HG03575 (cell line): ENCODE measurements around the gene RPS10.

Experiments
- ATAC-seq: cut with Tn5 transposase; IDR thresholded peaks from one replicate; pipeline ENCODE4 v1.9.1; 2021; ENCODE audit not compliant: unreplicated experiment, insufficient number of reproducible peaks, low FRiP score; ENCODE audit errors: extremely low read depth

RPS10 gene

GRCh38 chr6:34455831-34456230, 30.0 kb upstream of the RPS10 start:
- ATAC-seq: no peak

DNA sequence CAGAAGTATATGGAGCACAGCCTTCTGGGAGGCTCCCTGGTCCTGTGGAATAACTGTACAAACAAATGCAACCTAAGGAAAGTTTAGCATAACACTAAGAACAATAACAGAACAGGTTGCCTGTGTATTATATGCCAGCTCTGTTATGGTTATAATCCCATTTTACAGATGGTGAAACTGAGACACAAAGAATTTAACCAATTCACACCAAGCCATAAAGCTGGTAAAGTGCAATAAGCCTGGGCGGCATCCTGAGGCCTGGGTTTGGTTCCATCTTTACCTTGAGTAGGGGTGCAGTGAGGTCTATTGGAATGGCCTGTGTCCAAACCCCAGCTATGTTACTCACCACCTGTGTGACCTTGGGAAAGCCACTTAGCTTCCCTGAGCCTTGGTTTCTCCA, 25.3 kb upstream of the RPS10 start:
- ATAC-seq: no peak

GRCh38 chr6:34447910-34448309, 22.0 kb upstream of the RPS10 start:
- ATAC-seq: no peak

GRCh38 chr6:34447386-34447785, 21.5 kb upstream of the RPS10 start:
- no peak for ATAC-seq

GRCh38 chr6:34445313-34445860, 19.5 kb upstream of the RPS10 start:
- no peak for ATAC-seq

GRCh38 chr6:34441526-34441925, 15.7 kb upstream of the RPS10 start:
- ATAC-seq: no peak

GRCh38 chr6:34439442-34439841, 13.6 kb upstream of the RPS10 start:
- ATAC-seq: no peak

DNA sequence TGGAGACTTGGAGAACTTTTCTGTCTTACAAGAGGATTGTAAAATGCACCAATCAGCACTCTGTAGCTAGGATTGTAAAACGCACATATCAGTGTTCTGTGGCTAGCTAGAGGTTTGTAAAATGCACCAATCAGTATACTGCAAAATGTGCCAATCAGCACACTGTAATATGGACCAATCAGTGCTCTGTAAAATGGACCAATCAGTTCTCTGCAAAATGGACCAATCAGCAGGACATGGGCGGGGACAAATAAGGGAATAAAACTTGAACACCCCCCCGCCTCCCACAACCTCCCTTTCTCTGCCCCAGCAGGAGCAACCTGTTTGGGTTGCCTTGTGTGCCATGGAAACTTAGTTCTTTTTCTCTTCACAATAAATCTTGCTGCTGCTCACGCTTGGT, 12.8 kb upstream of the RPS10 start:
- ATAC-seq: no peak

DNA sequence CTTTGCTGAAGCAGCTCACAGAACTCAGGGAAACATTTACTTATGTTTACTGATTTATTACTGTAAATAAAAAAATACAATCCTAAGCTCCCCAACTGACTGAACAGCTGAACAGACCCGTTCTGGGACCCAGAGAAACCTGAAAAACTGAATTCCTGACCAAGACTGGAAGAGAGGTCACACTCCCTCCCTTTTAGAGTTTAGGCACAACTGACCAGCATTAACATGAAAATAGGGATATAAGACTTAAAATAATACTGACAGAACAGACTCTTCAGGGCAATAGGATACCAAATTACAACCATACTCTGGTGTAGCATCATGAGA, 11.7 kb upstream of the RPS10 start:
- no peak for ATAC-seq

GRCh38 chr6:34436803-34437643, 11.2 kb upstream of the RPS10 start:
- no peak for ATAC-seq

- no peak for ATAC-seq
These were observed 10.0 kb upstream of the RPS10 start for GRCh38 chr6:34435916-34436315.

- no peak for ATAC-seq
These were observed 754 bp downstream of the RPS10 start for GRCh38 chr6:34425132-34425497.

DNA sequence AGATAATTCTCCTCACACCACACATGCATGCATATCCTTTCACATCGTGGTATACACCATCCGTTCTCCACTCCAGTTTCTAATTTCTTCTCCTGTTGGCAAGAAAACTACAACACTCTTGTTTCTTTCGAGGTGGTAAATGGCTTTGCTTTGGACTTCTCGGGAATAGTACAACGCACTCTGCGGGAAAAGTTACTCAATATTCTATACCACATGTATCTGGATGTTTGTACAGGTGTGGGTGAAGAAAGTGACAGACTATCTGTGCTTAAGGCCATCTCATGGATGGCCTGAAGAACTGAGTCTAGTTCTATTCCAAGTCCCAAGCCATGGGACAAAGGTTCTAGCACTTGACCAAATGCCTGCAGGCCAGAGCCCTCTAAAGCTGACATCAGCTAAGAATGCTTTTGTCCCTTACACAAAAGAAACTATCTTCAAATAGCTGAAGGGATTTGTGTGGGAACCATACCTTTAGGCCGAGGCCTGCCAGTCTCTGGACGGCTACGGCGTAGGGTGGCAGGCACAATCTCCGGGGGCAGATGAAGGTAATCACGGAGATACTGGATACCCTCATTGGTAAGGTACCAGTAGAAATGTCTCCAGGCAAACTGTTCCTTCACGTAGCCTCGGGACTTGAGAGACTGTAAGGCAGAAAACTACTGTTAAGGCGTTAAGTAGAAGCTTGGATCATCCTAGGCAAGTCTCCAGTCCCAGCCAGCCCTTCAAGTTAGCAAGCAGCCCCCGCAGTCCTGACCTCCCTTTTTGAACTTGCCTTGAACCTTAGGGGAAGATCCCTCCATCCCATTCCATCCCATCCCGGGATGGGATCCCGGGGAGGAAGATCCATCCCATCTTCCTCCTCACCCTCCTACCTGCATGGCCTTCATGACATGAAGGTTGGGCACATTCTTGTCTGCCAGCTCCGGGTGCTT, 1.4 kb downstream of the RPS10 start:
- no peak for ATAC-seq

GRCh38 chr6:34423254-34423653, 2.6 kb downstream of the RPS10 start:
- ATAC-seq: no peak

- ATAC-seq: no peak
These were observed 7.5 kb downstream of the RPS10 start for GRCh38 chr6:34418367-34418766.

DNA sequence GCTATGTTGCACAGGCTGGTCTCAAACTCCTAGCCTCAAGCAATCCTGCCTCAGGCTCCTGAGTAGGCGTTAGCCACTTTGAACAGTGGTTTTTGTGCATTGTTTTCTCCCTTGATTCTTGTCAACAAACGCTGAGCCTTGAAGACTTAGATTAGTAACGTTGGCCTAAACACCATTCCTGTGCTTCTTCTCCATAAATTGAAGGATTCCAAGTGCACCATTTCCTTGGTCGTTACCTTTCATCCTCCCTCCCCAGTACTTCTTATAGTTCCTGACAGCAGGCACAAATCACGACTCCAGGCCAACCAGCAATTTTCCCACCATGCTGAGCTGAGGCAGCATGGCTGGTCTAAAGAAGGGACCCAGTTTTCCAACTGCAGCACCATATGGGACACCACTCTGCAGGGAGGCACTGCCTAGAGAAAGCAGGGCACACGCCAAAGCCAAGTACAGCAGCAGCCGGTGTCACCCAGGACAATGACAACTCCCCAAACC, 8.9 kb downstream of the RPS10 start:
- ATAC-seq: no peak

DNA sequence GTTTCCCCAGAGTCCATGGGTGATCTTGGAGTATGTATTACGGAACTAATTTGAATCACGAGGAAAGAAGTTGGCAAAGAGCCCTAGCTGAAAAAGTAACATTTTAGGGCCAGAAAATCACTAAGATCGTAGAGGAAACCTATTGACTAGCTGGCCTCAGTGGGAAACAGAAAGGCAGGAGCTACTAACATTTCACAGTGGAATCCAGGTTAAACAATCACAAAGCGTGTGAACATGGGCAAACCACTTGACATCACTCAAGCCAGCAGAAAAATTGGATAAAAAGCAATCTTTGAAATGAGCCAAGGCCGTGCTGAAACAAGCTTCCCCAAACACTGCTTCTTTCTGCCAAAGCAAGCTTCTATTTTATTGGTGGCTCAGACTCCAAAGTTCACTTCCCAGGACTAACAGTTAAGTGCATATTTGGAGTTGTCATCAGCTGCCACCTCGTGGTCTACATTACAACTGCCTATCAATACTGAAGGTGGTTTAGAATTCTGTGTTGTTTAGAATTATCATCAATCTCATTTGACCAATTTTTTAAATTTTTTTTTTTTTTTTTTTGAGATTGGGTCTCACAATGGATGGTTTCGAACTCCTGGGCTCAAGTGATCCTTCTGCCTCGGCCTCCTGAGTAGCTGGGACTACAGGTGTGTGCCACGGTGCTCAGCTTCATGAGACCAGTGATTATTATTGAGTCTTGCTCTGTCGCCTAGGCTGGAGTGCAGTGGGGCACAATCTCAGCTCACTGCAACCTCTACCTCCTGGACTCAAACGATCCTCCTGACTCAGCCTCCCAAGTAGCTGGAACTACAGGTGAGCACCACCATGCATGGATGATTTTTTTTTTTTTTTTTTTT, 10.6 kb downstream of the RPS10 start:
- no peak for ATAC-seq

GRCh38 chr6:34412643-34413214, 13.1 kb downstream of the RPS10 start:
- no peak for ATAC-seq

GRCh38 chr6:34412016-34412415, 13.9 kb downstream of the RPS10 start:
- no peak for ATAC-seq
